AG09309 (cell line): ENCODE results near the gene PDE1A.

Source experiments
- DNase-seq: peaks from one replicate; pipeline ENCODE4 v3.0.0-alpha.2; 2010; ENCODE audit warnings: low read depth
- H3K4me3 ChIP-seq: 2 replicates; pipeline ENCODE4 v1.5.1; 2011; ENCODE audit warnings: mild to moderate bottlenecking, low read depth, low read length, moderate library complexity; ENCODE audit not compliant: control insufficient read depth
- TF ChIP-seq, protein P1 (sequence below): IDR thresholded peaks from 2 replicates; pipeline ENCODE4 v1.5.1; 2011; ENCODE audit warnings: mild to moderate bottlenecking, low read depth, low read length, inconsistent platforms; ENCODE audit not compliant: insufficient read depth, control insufficient read depth; ENCODE audit errors: missing control alignments

PDE1A gene

DNA sequence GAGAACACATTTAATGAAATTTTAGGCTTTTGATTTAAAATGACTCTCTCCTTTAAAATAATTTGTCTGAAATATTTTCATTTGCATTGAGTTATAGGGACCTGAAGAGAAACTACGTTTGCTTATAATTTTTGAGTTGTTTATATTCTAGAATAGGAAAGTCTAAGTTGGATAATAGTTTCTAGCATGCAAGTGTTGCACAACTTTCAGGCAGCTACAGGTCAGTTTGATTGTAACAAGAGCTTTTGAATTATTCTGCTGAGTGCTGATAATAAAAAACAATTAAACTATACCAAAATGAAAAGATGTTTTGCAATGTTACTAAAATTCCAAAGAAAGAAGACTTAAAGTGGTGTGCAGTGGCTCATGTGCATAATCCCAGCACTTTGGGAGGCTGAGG, 71.0 kb downstream of the PDE1A start:
- no peak for DNase-seq
- H3K4me3 ChIP-seq = no peak overlapping the region
- TF ChIP-seq, protein P1, sequence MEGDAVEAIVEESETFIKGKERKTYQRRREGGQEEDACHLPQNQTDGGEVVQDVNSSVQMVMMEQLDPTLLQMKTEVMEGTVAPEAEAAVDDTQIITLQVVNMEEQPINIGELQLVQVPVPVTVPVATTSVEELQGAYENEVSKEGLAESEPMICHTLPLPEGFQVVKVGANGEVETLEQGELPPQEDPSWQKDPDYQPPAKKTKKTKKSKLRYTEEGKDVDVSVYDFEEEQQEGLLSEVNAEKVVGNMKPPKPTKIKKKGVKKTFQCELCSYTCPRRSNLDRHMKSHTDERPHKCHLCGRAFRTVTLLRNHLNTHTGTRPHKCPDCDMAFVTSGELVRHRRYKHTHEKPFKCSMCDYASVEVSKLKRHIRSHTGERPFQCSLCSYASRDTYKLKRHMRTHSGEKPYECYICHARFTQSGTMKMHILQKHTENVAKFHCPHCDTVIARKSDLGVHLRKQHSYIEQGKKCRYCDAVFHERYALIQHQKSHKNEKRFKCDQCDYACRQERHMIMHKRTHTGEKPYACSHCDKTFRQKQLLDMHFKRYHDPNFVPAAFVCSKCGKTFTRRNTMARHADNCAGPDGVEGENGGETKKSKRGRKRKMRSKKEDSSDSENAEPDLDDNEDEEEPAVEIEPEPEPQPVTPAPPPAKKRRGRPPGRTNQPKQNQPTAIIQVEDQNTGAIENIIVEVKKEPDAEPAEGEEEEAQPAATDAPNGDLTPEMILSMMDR = no peak

DNA sequence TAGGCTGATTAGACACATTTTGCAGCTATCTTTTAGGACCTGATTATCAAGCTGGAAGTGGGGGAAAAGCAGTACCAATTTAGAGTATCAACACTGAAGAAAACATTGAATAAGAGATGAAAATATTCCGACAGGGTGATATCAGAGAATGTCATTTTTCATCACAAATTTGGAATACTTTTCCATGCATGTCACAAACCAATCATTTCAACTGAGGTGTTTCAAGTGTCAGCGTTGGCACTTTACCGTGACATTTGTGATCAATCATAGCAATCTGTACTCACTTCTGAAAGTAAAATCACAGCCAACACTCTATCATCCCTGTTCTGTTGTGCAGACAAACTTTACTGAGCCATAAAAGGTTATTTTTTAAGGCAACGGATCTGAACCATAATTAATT, 75.4 kb downstream of the PDE1A start:
- TF ChIP-seq, protein P1 = no peak
- H3K4me3 ChIP-seq = no peak overlapping the region
- DNase-seq = no peak

DNA sequence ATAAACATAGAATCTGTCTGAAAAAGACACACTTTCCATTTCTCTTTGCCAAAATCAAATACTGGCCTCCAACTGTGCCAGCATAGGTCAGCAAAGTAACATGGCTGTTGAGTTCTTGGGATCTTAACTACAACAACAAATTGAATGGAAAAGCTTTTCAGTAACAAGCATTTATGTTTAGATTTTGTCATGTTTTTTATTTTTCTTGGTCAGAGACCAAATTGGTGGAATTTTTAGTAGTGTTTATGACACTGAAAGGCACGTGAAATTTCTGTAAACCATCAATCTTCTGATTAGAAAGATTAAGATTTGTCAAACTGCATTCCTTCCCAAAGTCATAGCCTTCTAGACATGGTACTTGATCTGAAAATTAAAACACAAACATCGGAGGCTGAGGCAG, 77.6 kb downstream of the PDE1A start:
- TF ChIP-seq, protein P1 = no peak
- no peak for DNase-seq
- H3K4me3 ChIP-seq = no peak overlapping the region

DNA sequence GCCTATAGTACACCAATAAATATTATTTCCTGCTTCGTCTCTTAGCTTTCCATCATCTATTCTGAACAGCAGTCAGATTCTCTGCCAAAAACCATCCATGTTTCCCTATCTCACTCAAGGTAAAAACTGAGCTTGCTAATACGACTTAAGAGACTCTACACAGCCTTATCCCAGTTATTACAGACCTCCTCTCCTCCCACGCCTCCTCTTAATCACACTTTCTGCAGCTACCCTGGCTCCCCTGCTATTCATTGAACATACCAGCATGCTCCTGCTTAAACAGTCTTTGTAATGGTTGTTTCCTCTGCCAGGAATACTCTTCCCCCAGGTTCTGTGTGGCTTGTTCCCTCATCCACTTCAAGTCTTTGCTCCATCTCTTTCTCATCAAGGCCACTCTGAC, 81.5 kb downstream of the PDE1A start:
- no peak overlapping the region for H3K4me3 ChIP-seq
- no peak for DNase-seq
- TF ChIP-seq, protein P1 = no peak

DNA sequence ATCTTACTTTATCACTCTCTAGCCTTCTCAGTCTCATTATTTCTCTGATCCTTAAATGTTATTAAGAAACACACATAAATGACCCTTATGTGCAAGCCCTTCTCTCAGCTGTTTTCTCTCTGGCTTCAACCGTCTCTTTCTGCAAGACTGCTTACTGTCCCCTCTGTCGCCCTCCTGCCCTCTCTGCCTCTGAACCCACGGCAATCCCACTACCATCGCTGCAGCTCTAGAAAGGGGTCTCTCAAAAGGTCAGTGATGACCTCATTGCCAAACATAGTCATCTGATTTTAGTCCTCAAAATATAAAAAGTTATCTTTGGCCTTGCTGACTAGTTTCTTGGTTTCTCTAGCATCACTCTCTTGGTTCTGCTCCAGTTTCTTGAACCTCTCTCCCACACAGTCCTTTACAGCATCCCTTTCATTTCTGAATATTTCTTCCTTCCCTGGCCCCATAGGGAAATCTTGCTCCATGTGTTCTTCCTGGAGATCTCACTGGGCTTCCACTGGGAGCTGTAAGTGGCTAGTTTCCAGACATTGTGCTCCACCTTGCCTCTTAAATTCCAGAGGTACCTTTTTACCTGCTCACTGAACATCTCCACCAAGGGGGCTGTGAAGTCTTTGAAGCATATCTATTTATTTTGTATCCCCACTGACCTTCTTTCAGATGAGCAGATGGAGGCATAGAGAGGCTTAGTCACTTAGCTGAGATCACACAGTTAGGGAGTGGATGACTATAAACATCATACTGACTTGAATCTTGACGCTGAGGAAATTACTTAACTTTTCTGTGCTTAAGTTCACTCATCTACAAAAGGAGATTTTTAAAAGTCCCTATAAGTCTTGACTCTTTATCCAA, 96.2 kb downstream of the PDE1A start:
- H3K4me3 ChIP-seq = no peak overlapping the region
- TF ChIP-seq, protein P1 = no peak
- no peak for DNase-seq

DNA sequence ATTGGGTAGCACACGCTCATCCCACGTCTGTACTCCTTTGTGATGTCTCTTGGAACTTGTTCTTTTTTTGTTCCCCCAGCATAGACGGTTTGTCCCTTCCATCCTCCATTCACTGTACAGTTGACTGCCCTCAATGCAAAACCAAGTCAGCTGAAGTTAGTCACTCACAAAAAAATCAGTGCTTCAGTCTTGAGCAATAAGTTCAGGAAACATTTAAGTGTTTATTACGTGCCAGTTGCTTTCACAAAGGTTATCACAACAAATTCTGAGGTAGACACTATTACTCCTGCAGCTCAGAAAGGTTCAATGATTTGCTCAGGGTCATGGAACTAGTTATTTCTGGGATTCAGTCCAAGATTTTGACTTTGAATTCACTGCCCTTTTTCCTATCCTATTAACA, 102.2 kb downstream of the PDE1A start:
- TF ChIP-seq, protein P1 = no peak
- no peak overlapping the region for H3K4me3 ChIP-seq
- no peak for DNase-seq

DNA sequence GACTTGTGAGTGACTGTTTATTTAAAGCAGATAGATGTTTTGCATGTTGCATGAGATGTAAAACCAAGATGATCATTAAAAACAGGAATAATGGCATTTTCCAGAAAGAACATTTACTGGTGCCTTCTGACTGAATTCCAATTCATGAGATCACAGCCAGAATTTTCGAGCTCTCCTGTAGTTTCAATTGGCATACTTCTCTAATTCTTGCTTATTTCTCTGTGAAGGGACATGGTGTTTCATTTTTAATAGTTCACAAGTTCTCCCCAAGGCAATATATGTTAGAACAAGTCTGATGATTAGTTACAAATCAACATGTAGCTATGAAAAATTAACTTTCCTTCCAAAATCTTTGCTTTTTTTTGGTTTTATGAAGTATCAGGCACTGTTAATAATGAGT, 105.7 kb downstream of the PDE1A start:
- H3K4me3 ChIP-seq = no peak overlapping the region
- TF ChIP-seq, protein P1 = no peak
- DNase-seq = no peak
